ENCODE results near the gene ZNF292. TPM values are rescaled to one million over a fixed set of nuclear protein-coding genes. Genes with fewer than 3 reads are reported as not detected.
"Not testable (repeated sequence)": the region's sequence is repeated elsewhere in the genome, so short reads cannot be mapped to it uniquely, and the experiment has no call there.

The ZNF292 gene
- total and polyA plus RNA-seq, 8 donors: 1.9 to 106 (median 21.1) TPM

DNA sequence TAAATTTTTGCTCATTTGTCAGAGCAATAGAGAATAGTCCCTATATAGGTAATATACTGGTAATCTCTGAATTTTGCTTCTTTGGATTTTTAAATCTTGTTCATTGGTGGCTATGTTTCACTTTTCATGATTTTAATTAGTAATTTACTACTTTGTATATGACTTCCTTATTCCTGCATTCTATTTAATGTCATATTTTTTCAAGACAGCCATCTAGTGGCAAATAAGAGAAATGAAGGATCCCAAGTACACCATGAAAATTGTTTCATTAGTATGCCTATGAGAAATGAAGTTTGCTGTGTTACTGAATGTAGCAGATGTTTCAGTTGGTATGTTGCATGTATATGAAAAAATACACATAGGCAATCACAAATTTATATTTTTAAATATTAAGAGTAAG lies 82.4 kb downstream of the ZNF292 start:
- peaks cover 5 to 33% (median 27%) of the 10 kb centered on the region in 4 donors for H3K36me3 ChIP-seq
- TF ChIP-seq EP300 (IDR thresholded peaks at IDR 0.05): no peak
- TF ChIP-seq POLR2AphosphoS5 (IDR thresholded peaks at IDR 0.05): no peak
- TF ChIP-seq CTCF (IDR thresholded peaks at IDR 0.05): peak in 5 of 7 experiments; percentile 24 to 52 (median 44)
- intact Hi-C loops (cut with DNase I; ENCODE audit: low total_unique reads): no loop called here
- peaks cover 0 to 12% (median 5%) of the 10 kb centered on the region in 4 donors for H3K4me1 ChIP-seq
- DNase-seq: peak in 1 of 2 donors; percentile 31
- no peaks in the 10 kb centered on the region for H3K27me3 ChIP-seq
- no peak overlapping the region for H3K27ac ChIP-seq
- H3K9me3 ChIP-seq: no peaks in the 10 kb centered on the region
- no peak overlapping the region for H3K4me3 ChIP-seq

- H3K4me1 ChIP-seq: peaks cover 0 to 12% (median 3%) of the 10 kb centered on the region in 4 donors
- intact Hi-C loops (cut with DNase I; ENCODE audit: low total_unique reads); H3K4me3 ChIP-seq; H3K27me3 ChIP-seq; H3K9me3 ChIP-seq; H3K27ac ChIP-seq; DNase-seq: not testable (repeated sequence)
- WGBS, 5 donors: 95 to 99% (median 96%) methylated on average over 13 to 36 of the region's 39 CpGs
- H3K36me3 ChIP-seq: peaks cover 7 to 33% (median 30%) of the 10 kb centered on the region in 4 donors
These were observed 83.8 kb downstream of the ZNF292 start for GRCh38 chr6:87239098-87239635.

- peaks cover 13 to 49% (median 45%) of the 10 kb centered on the region in 4 donors for H3K36me3 ChIP-seq
- no peak overlapping the region for H3K4me3 ChIP-seq
- H3K27ac ChIP-seq: no peak overlapping the region
- TF ChIP-seq EP300 (IDR thresholded peaks at IDR 0.05) (no peak), CTCF (IDR thresholded peaks at IDR 0.05) (no peak), POLR2AphosphoS5 (IDR thresholded peaks at IDR 0.05) (no peak), POLR2A (IDR thresholded peaks at IDR 0.05) (no peak)
- DNase-seq: no peak
- H3K4me1 ChIP-seq: peaks cover 0 to under 1% (median 0%) of the 10 kb centered on the region in 4 donors
- no peaks in the 10 kb centered on the region for H3K27me3 ChIP-seq
- H3K9me3 ChIP-seq: no peaks in the 10 kb centered on the region
- 94 to 99% (median 97%) methylated on average over 5 of the region's 5 CpGs for WGBS, 5 donors
- intact Hi-C loops (cut with DNase I; ENCODE audit: low total_unique reads): loop anchor here (10.0 kb wide), 1 partner anchor 107 kb away; no protein-coding TSS in a partner anchor
These were observed 85.9 kb downstream of the ZNF292 start for GRCh38 chr6:87241304-87241703.

- Histone ChIP-seq H3K27me3 (no peaks in the 10 kb centered on the region), H3K27ac (no peak overlapping the region), H3K36me3 (peaks cover 20 to 59% (median 55%) of the 10 kb centered on the region in 4 donors), H3K4me1 (no peaks in the 10 kb centered on the region), H3K4me3 (no peak overlapping the region), H3K9me3 (no peaks in the 10 kb centered on the region)
- intact Hi-C loops (cut with DNase I; ENCODE audit: low total_unique reads): loop anchor here (10.0 kb wide), 1 partner anchor 108 kb away; no protein-coding TSS in a partner anchor
- DNase-seq: no peak
- TF ChIP-seq EP300 (IDR thresholded peaks at IDR 0.05) (no peak), POLR2AphosphoS5 (IDR thresholded peaks at IDR 0.05) (no peak), POLR2A (IDR thresholded peaks at IDR 0.05) (no peak), CTCF (IDR thresholded peaks at IDR 0.05) (no peak)
- 81 to 89% (median 86%) methylated on average over 4 of the region's 4 CpGs for WGBS, 5 donors
These were observed 86.9 kb downstream of the ZNF292 start for GRCh38 chr6:87242311-87242710.

- DNase-seq: no peak
- H3K9me3 ChIP-seq: no peaks in the 10 kb centered on the region
- H3K36me3 ChIP-seq: peaks cover 20 to 72% (median 68%) of the 10 kb centered on the region in 4 donors
- intact Hi-C loops (cut with DNase I; ENCODE audit: low total_unique reads): loop anchor here (10.0 kb wide), 1 partner anchor 109 kb away; no protein-coding TSS in a partner anchor
- no peak overlapping the region for H3K27ac ChIP-seq
- H3K4me3 ChIP-seq: no peak overlapping the region
- H3K27me3 ChIP-seq: no peaks in the 10 kb centered on the region
- no peak for TF ChIP-seq POLR2AphosphoS5 (IDR thresholded peaks at IDR 0.05)
- no peak for TF ChIP-seq CTCF (IDR thresholded peaks at IDR 0.05)
- TF ChIP-seq POLR2A (IDR thresholded peaks at IDR 0.05): no peak
- no peak for TF ChIP-seq EP300 (IDR thresholded peaks at IDR 0.05)
- no peaks in the 10 kb centered on the region for H3K4me1 ChIP-seq
These were observed 88.4 kb downstream of the ZNF292 start for GRCh38 chr6:87243812-87244211.

All from stomach (tissue), 9 donors.